ENCODE results near the gene KLHL3. TPM values are rescaled to one million over a fixed set of nuclear protein-coding genes. Genes with fewer than 3 reads are reported as not detected.

The KLHL3 gene
- total and polyA plus RNA-seq, 5 donors, result 13.1 to 57.7 (median 40.2) TPM

- H3K27me3 ChIP-seq (ENCODE audit: control insufficient read depth, insufficient read depth), result no peaks in the 10 kb centered on the region
- intact Hi-C loops (cut with DNase I), result no loop called here
- H3K4me3 ChIP-seq (ENCODE audit: low read length), result no peak overlapping the region
- ATAC-seq (no peak), DNase-seq (no peak)
- 79% methylated on average over 2 of the region's 2 CpGs for WGBS
- no peaks in the 10 kb centered on the region for H3K9me3 ChIP-seq (ENCODE audit: control insufficient read depth, low read length)
- no peak overlapping the region for H3K27ac ChIP-seq (ENCODE audit: low read length)
- H3K4me1 ChIP-seq (ENCODE audit: control insufficient read depth, insufficient read depth, low read length), result peaks cover 14% of the 10 kb centered on the region
Observed at GRCh38 chr5:137706841-137707240, 29.0 kb downstream of the KLHL3 start.

- peaks cover 12% of the 10 kb centered on the region for H3K4me1 ChIP-seq (ENCODE audit: control insufficient read depth, insufficient read depth, low read length)
- ATAC-seq (no peak), DNase-seq (no peak)
- no peak overlapping the region for H3K27ac ChIP-seq (ENCODE audit: low read length)
- H3K9me3 ChIP-seq (ENCODE audit: control insufficient read depth, low read length), result no peaks in the 10 kb centered on the region
- H3K4me3 ChIP-seq (ENCODE audit: low read length), result no peak overlapping the region
- H3K27me3 ChIP-seq (ENCODE audit: control insufficient read depth, insufficient read depth), result no peaks in the 10 kb centered on the region
- intact Hi-C loops (cut with DNase I), result no loop called here
Observed at GRCh38 chr5:137705106-137705505, 30.8 kb downstream of the KLHL3 start.

GRCh38 chr5:137703565-137703964, 32.3 kb downstream of the KLHL3 start:
- Histone ChIP-seq H3K4me3 (ENCODE audit: low read length) (no peak overlapping the region), H3K9me3 (ENCODE audit: control insufficient read depth, low read length) (no peaks in the 10 kb centered on the region), H3K4me1 (ENCODE audit: control insufficient read depth, insufficient read depth, low read length) (peaks cover 6% of the 10 kb centered on the region), H3K27ac (ENCODE audit: low read length) (no peak overlapping the region), H3K27me3 (ENCODE audit: control insufficient read depth, insufficient read depth) (no peaks in the 10 kb centered on the region)
- ATAC-seq (no peak), DNase-seq (no peak)
- WGBS, result 97% methylated on average over 5 of the region's 5 CpGs
- intact Hi-C loops (cut with DNase I), result no loop called here

GRCh38 chr5:137700282-137700680, 35.6 kb downstream of the KLHL3 start:
- WGBS, result 78% methylated on average over 3 of the region's 3 CpGs
- Histone ChIP-seq H3K27ac (ENCODE audit: low read length) (no peak overlapping the region), H3K4me1 (ENCODE audit: control insufficient read depth, insufficient read depth, low read length) (peaks cover 5% of the 10 kb centered on the region), H3K9me3 (ENCODE audit: control insufficient read depth, low read length) (no peaks in the 10 kb centered on the region), H3K4me3 (ENCODE audit: low read length) (no peak overlapping the region), H3K27me3 (ENCODE audit: control insufficient read depth, insufficient read depth) (no peaks in the 10 kb centered on the region)
- intact Hi-C loops (cut with DNase I), result no loop called here
- ATAC-seq (no peak), DNase-seq (no peak)

- peak; percentile 32 to 53 for ATAC-seq
- Histone ChIP-seq H3K27ac (ENCODE audit: low read length) (peak overlapping the region; percentile 77), H3K9me3 (ENCODE audit: control insufficient read depth, low read length) (no peaks in the 10 kb centered on the region), H3K27me3 (ENCODE audit: control insufficient read depth, insufficient read depth) (no peaks in the 10 kb centered on the region), H3K4me1 (ENCODE audit: control insufficient read depth, insufficient read depth, low read length) (peaks cover 8% of the 10 kb centered on the region), H3K4me3 (ENCODE audit: low read length) (no peak overlapping the region)
- no peak for DNase-seq
- intact Hi-C loops (cut with DNase I), result no loop called here
- WGBS, result 26% methylated on average over 9 of the region's 9 CpGs
Observed at GRCh38 chr5:137699336-137700281, 36.3 kb downstream of the KLHL3 start.

GRCh38 chr5:137696481-137696880, 39.4 kb downstream of the KLHL3 start:
- H3K4me3 ChIP-seq (ENCODE audit: low read length), result no peak overlapping the region
- H3K4me1 ChIP-seq (ENCODE audit: control insufficient read depth, insufficient read depth, low read length), result peaks cover 12% of the 10 kb centered on the region
- intact Hi-C loops (cut with DNase I), result no loop called here
- no peak overlapping the region for H3K27ac ChIP-seq (ENCODE audit: low read length)
- WGBS, result 6% methylated on average over 1 of the region's 1 CpG
- DNase-seq (no peak), ATAC-seq (no peak)
- no peaks in the 10 kb centered on the region for H3K27me3 ChIP-seq (ENCODE audit: control insufficient read depth, insufficient read depth)
- H3K9me3 ChIP-seq (ENCODE audit: control insufficient read depth, low read length), result no peaks in the 10 kb centered on the region

GRCh38 chr5:137695651-137696428, 40.0 kb downstream of the KLHL3 start:
- WGBS, result 55% methylated on average over 4 of the region's 4 CpGs
- Histone ChIP-seq H3K4me3 (ENCODE audit: low read length) (no peak overlapping the region), H3K9me3 (ENCODE audit: control insufficient read depth, low read length) (no peaks in the 10 kb centered on the region), H3K27me3 (ENCODE audit: control insufficient read depth, insufficient read depth) (no peaks in the 10 kb centered on the region), H3K4me1 (ENCODE audit: control insufficient read depth, insufficient read depth, low read length) (peaks cover 12% of the 10 kb centered on the region), H3K27ac (ENCODE audit: low read length) (no peak overlapping the region)
- DNase-seq (peak in 2 of 3 donors; percentile 58 to 66), ATAC-seq (peak; percentile 63 to 88)
- intact Hi-C loops (cut with DNase I), result no loop called here

- ATAC-seq, result no peak
- DNase-seq, result no peak
- peaks cover 9% of the 10 kb centered on the region for H3K4me1 ChIP-seq (ENCODE audit: control insufficient read depth, insufficient read depth, low read length)
- H3K9me3 ChIP-seq (ENCODE audit: control insufficient read depth, low read length), result no peaks in the 10 kb centered on the region
- no peaks in the 10 kb centered on the region for H3K27me3 ChIP-seq (ENCODE audit: control insufficient read depth, insufficient read depth)
- 75% methylated on average over 7 of the region's 7 CpGs for WGBS
- no peak overlapping the region for H3K27ac ChIP-seq (ENCODE audit: low read length)
- intact Hi-C loops (cut with DNase I), result no loop called here
- H3K4me3 ChIP-seq (ENCODE audit: low read length), result no peak overlapping the region
Observed at GRCh38 chr5:137693951-137694721, 41.8 kb downstream of the KLHL3 start.

- H3K4me1 ChIP-seq (ENCODE audit: control insufficient read depth, insufficient read depth, low read length), result peaks cover 9% of the 10 kb centered on the region
- 94% methylated on average over 1 of the region's 1 CpG for WGBS
- ATAC-seq, result no peak
- H3K27me3 ChIP-seq (ENCODE audit: control insufficient read depth, insufficient read depth), result no peaks in the 10 kb centered on the region
- no peaks in the 10 kb centered on the region for H3K9me3 ChIP-seq (ENCODE audit: control insufficient read depth, low read length)
- intact Hi-C loops (cut with DNase I), result no loop called here
- H3K27ac ChIP-seq (ENCODE audit: low read length), result no peak overlapping the region
- H3K4me3 ChIP-seq (ENCODE audit: low read length), result no peak overlapping the region
- no peak for DNase-seq
Observed at GRCh38 chr5:137693307-137693950, 42.5 kb downstream of the KLHL3 start.

- H3K27me3 ChIP-seq (ENCODE audit: control insufficient read depth, insufficient read depth), result no peaks in the 10 kb centered on the region
- ATAC-seq (no peak), DNase-seq (no peak)
- no peak overlapping the region for H3K4me3 ChIP-seq (ENCODE audit: low read length)
- WGBS, result 100% methylated on average over 2 of the region's 2 CpGs
- H3K4me1 ChIP-seq (ENCODE audit: control insufficient read depth, insufficient read depth, low read length), result peaks cover 4% of the 10 kb centered on the region
- H3K9me3 ChIP-seq (ENCODE audit: control insufficient read depth, low read length), result no peaks in the 10 kb centered on the region
- H3K27ac ChIP-seq (ENCODE audit: low read length), result no peak overlapping the region
- intact Hi-C loops (cut with DNase I), result no loop called here
Observed at GRCh38 chr5:137689306-137689705, 46.6 kb downstream of the KLHL3 start.

All from right cardiac atrium (tissue), 5 donors.